GM06990 (cell line): ENCODE measurements around the gene DNAL1.
"Not testable (repeated sequence)": the region's sequence is repeated elsewhere in the genome, so short reads cannot be mapped to it uniquely, and the experiment has no call there.

ENCODE experiments used
- DNase-seq: peaks from one replicate; pipeline ENCODE4 v3.0.0-alpha.2; 2011; ENCODE audit not compliant: insufficient read length; ENCODE audit errors: extremely low read depth
- H3K27me3 ChIP-seq: replicated peaks from 2 replicates; pipeline ENCODE4 v1.6.0; 2011; ENCODE audit warnings: low read length; ENCODE audit not compliant: control insufficient read depth, insufficient read depth
- H3K36me3 ChIP-seq: 2 replicates; pipeline ENCODE4 v1.5.1; 2011; ENCODE audit warnings: low read length; ENCODE audit not compliant: control insufficient read depth, insufficient read depth
- H3K4me3 ChIP-seq: replicated peaks from 2 replicates; pipeline ENCODE4 v1.5.1; 2011; ENCODE audit warnings: low read depth, mild to moderate bottlenecking, control low read depth, low read length
- TF ChIP-seq, protein P1 (sequence below): IDR thresholded peaks from 2 replicates; pipeline ENCODE4 v1.5.1; 2011; ENCODE audit warnings: low read length, control low read depth, mild to moderate bottlenecking, inconsistent platforms; ENCODE audit not compliant: insufficient read depth, poor library complexity, severe bottlenecking

Gene DNAL1

DNA sequence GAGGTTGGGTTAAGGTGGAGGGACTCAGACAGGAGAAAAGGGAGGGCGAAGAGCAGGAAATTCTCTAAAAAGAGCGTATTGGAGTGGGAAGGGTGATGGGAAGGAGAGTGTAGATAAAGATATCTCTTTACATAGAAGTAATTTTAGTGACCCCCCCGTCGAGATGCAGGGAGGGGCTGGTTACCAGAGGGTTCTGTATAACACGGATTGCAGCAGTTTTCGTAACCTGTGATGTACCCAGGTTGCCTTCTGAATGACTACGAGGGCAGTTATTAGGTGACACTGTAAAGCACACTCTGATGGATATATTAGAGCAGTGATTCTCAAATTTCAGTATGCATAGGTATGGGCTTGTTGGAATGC lies 443 bp downstream of the DNAL1 start:
- TF ChIP-seq, protein P1, sequence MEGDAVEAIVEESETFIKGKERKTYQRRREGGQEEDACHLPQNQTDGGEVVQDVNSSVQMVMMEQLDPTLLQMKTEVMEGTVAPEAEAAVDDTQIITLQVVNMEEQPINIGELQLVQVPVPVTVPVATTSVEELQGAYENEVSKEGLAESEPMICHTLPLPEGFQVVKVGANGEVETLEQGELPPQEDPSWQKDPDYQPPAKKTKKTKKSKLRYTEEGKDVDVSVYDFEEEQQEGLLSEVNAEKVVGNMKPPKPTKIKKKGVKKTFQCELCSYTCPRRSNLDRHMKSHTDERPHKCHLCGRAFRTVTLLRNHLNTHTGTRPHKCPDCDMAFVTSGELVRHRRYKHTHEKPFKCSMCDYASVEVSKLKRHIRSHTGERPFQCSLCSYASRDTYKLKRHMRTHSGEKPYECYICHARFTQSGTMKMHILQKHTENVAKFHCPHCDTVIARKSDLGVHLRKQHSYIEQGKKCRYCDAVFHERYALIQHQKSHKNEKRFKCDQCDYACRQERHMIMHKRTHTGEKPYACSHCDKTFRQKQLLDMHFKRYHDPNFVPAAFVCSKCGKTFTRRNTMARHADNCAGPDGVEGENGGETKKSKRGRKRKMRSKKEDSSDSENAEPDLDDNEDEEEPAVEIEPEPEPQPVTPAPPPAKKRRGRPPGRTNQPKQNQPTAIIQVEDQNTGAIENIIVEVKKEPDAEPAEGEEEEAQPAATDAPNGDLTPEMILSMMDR: no peak
- Histone ChIP-seq H3K27me3 (no peaks in the 10 kb centered on the region), H3K36me3 (no peaks in the 10 kb centered on the region), H3K4me3 (peak overlapping the region; percentile 69)
- no peak for DNase-seq

DNA sequence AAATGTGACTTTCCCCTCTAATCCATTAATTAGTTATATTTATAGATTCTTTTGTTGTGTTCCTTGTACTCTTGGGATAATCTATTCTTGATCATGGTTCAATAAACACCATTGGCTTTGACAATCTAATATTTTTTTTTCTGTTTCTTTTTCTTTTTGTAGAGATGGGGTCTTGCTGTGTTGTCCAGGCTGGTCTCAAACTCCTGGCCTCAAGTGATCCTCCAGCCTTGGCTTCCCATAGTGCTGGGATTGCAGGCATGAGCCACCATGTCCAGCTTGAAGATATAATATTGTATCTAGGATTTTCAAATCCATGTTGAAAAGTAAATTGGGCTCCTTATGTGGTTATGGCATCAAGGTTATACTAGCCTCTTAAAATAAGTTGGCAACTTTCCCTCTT lies 6.2 kb downstream of the DNAL1 start:
- DNase-seq: no peak
- Histone ChIP-seq H3K27me3 (no peaks in the 10 kb centered on the region), H3K36me3 (no peaks in the 10 kb centered on the region; the same call in 1 of the 2 replicates), H3K4me3 (no peak overlapping the region)
- TF ChIP-seq, protein P1: no peak

DNA sequence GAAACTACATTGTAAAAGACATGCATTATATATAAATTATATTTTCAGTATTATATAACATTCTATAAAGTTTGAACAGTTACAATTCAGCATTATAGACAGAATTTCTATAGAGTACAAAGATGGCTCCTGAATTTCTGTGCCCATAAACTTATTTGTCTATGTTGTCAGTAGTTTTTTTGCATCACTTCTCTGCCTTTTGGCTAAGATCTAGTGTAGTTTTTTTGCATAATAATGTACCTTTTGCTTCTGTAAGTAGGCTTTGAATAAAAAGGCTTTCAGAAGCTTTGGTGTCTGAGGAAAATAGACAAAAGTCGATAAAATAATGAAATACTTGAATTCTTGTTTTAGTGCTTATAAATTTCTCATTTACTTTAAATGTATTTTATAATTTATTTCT lies 11.1 kb downstream of the DNAL1 start:
- no peak overlapping the region for H3K4me3 ChIP-seq
- DNase-seq: no peak

DNA sequence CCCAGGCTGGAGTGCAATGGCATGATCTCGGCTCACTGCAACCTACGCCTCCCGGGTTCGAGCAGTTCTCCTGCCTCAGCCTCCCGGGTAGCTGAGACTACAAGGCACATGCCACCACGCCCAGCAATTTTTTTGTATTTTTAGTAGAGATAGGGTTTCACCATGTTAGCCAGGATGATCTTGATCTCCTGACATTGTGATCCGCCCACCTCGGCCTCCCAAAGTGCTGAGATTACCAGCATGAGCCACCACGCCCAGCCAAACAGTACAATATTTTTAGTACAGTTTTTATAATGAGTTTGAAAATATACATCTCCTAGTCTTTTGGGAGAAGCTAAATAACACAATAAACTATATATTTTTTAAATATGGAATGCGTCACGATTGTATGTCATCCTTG lies 14.4 kb downstream of the DNAL1 start:
- H3K27me3 ChIP-seq, H3K36me3 ChIP-seq, H3K4me3 ChIP-seq, DNase-seq: not testable (repeated sequence)

More for the DNA sequence above, 11.1 kb downstream of the DNAL1 start:
- TF ChIP-seq, protein P1: no peak
- Histone ChIP-seq H3K36me3 (no peaks in the 10 kb centered on the region; the same call in 1 of the 2 replicates), H3K27me3 (no peaks in the 10 kb centered on the region)

DNA sequence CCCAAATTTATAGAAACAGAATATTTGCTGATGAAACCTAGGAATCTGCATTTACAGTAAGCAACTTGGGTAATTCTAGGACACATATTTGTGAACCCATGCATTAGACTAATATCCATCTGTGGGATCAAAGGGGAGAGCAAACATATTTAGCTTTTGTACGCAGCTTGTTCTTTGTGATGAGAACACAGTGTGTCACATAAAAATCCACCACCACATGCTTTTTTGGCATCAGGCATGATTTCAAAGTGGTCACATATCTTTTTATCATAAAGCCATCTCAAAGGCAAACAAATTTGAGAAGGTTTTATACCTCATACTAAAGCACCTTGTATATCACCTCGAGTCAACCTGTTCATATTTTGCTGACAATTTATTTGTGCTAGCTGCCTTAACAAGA lies 15.7 kb downstream of the DNAL1 start:
- TF ChIP-seq, protein P1: no peak
- Histone ChIP-seq H3K36me3 (no peaks in the 10 kb centered on the region), H3K4me3 (no peak overlapping the region), H3K27me3 (no peaks in the 10 kb centered on the region)
- DNase-seq: no peak

DNA sequence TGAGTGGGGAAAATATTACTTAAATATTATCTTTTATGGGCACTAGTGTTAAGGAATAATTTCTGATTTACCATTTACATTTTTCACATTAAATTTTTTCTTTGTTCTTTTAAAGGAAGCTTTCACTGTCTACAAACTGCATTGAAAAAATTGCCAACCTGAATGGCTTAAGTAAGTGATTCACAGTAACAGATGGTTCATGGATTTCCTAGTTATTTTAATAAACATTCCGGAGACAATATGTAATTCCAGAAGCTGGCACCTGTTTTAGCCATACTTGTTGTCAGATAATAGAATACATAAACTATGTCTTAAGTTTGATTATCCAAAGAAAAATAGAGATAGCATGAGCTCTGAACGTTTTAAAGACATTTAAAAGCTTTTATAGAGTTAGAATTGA lies 17.1 kb downstream of the DNAL1 start:
- no peak for DNase-seq

More for the DNA sequence above, 17.1 kb downstream of the DNAL1 start:
- Histone ChIP-seq H3K4me3 (no peak overlapping the region), H3K36me3 (no peaks in the 10 kb centered on the region), H3K27me3 (no peaks in the 10 kb centered on the region)
- TF ChIP-seq, protein P1: no peak
